IMR-90 (cell line): ENCODE data around the gene SPSB4. TPM values are rescaled to one million over a fixed set of nuclear protein-coding genes. Genes with fewer than 3 reads are reported as not detected.

Source experiments
- ATAC-seq: fragments of 200-7000 bp; cut with Tn5 transposase; 2 replicates; pipeline ENCODE4 v1.9.1; 2020; ENCODE audit warnings: low read depth, mild to moderate bottlenecking, moderate library complexity
- BruUV-seq: library from RNA; stranded (reverse); fragments of 400-500 nt; replicated peaks from 2 replicates; lab custom pipeline; 2021; lab: Mats Ljungman, UMichigan
- CTCF ChIA-PET: fragments of 300-600 bp; formaldehyde crosslinking; extraction: SDS; loops from one replicate; lab custom pipeline; 2021; ENCODE audit warnings: antibody characterized with exemption; lab: Yijun Ruan, JAX
- POLR2A ChIA-PET: fragments of 300-600 bp; sonication (Branson Sonifier 250); formaldehyde crosslinking; loops from one replicate; lab custom pipeline; 2022; ENCODE audit warnings: antibody characterized with exemption; ENCODE audit not compliant: unreplicated experiment; lab: Charles Lee
- DNase-seq: peaks from one replicate; pipeline ENCODE4 v3.0.0; 2013
- H2AFZ ChIP-seq: replicated peaks from 2 replicates; pipeline ENCODE3; 2013; ENCODE audit warnings: low read length, mild to moderate bottlenecking; ENCODE audit not compliant: poor library complexity
- H2AK5ac ChIP-seq: 2 replicates; pipeline ENCODE4 v1.6.1; 2013; ENCODE audit warnings: low read depth, low read length, inconsistent platforms
- H2AK9ac ChIP-seq: replicated peaks from 2 replicates; pipeline ENCODE3; 2013; ENCODE audit warnings: mild to moderate bottlenecking, low read depth, low read length, moderate library complexity; ENCODE audit not compliant: poor library complexity
- H2BK120ac ChIP-seq: 2 replicates; pipeline ENCODE4 v1.6.1; 2013; ENCODE audit warnings: low read depth, low read length, inconsistent platforms
- H2BK15ac ChIP-seq: 3 replicates; pipeline ENCODE4 v1.6.1; 2013; ENCODE audit warnings: low read depth, low read length, inconsistent platforms
- H2BK20ac ChIP-seq: 2 replicates; pipeline ENCODE4 v1.6.1; 2013; ENCODE audit warnings: low read depth, mild to moderate bottlenecking, inconsistent platforms, low read length, moderate library complexity
- H2BK5ac ChIP-seq: 2 replicates; pipeline ENCODE4 v1.6.1; 2013; ENCODE audit warnings: mild to moderate bottlenecking, low read depth, low read length, inconsistent platforms; ENCODE audit not compliant: poor library complexity, severe bottlenecking
- H3K14ac ChIP-seq: replicated peaks from 2 replicates; pipeline ENCODE4 v1.6.1; 2013; ENCODE audit warnings: low read depth, low read length, inconsistent platforms
- H3K18ac ChIP-seq: 2 replicates; pipeline ENCODE4 v1.6.1; 2013; ENCODE audit warnings: low read depth, low read length, control low read depth
- H3K23ac ChIP-seq: 2 replicates; pipeline ENCODE4 v1.6.1; 2013; ENCODE audit warnings: low read depth, low read length, inconsistent platforms
- H3K27ac ChIP-seq: 2 replicates; pipeline ENCODE4 v1.5.1; 2013; ENCODE audit warnings: mild to moderate bottlenecking, control low read depth, low read length; ENCODE audit not compliant: insufficient read depth
- H3K27me3 ChIP-seq: 2 replicates; pipeline ENCODE4 v1.6.1; 2013; ENCODE audit warnings: low read length; ENCODE audit not compliant: control insufficient read depth, insufficient read depth
- H3K36me3 ChIP-seq: 2 replicates; pipeline ENCODE4 v1.6.1; 2013; ENCODE audit warnings: low read length, mixed read lengths; ENCODE audit not compliant: control insufficient read depth, insufficient read depth
- H3K4ac ChIP-seq: 2 replicates; pipeline ENCODE4 v1.6.1; 2013; ENCODE audit warnings: low read depth, low read length, inconsistent platforms
- H3K4me1 ChIP-seq: 2 replicates; pipeline ENCODE4 v1.6.1; 2013; ENCODE audit warnings: low read length, mixed read lengths; ENCODE audit not compliant: control insufficient read depth, insufficient read depth
- H3K4me2 ChIP-seq: 2 replicates; pipeline ENCODE4 v1.6.1; 2013; ENCODE audit warnings: low read depth, mild to moderate bottlenecking, control low read depth, low read length, moderate library complexity
- H3K4me3 ChIP-seq: 2 replicates; pipeline ENCODE4 v1.5.1; 2013; ENCODE audit warnings: low read depth, mild to moderate bottlenecking, control low read depth, low read length, moderate library complexity; ENCODE audit not compliant: insufficient read depth
- H3K56ac ChIP-seq: 2 replicates; pipeline ENCODE4 v1.6.1; 2013; ENCODE audit warnings: low read length, inconsistent platforms; ENCODE audit not compliant: insufficient read depth; ENCODE audit errors: extremely low read depth
- H3K79me1 ChIP-seq, 2 experiments: 2 replicates each; pipeline ENCODE4 v1.6.1; 2013; ENCODE audit warnings: low read length in 2 of 2, inconsistent platforms in 1 of 2, low read depth in 1 of 2
- H3K9ac ChIP-seq: 2 replicates; pipeline ENCODE4 v1.6.1; 2013; ENCODE audit warnings: low read depth, low read length, control low read depth
- H3K9me1 ChIP-seq: 2 replicates; pipeline ENCODE4 v1.6.1; 2013; ENCODE audit warnings: low read length, inconsistent platforms; ENCODE audit not compliant: insufficient read depth
- H3K9me3 ChIP-seq: 2 replicates; pipeline ENCODE4 v1.6.1; 2013; ENCODE audit warnings: low read length; ENCODE audit not compliant: control insufficient read depth, insufficient read depth
- H4K20me1 ChIP-seq: 2 replicates; pipeline ENCODE4 v1.6.1; 2013; ENCODE audit warnings: low read length, inconsistent platforms; ENCODE audit not compliant: insufficient read depth
- H4K5ac ChIP-seq: 2 replicates; pipeline ENCODE4 v1.6.1; 2013; ENCODE audit warnings: mild to moderate bottlenecking, low read depth, low read length, control low read depth
- H4K8ac ChIP-seq, 2 experiments: 2 replicates each; pipeline ENCODE4 v1.6.1; 2013; ENCODE audit warnings: low read depth in 2 of 2, low read length in 2 of 2, control low read depth in 1 of 2, inconsistent platforms in 1 of 2
- H4K91ac ChIP-seq: 2 replicates; pipeline ENCODE4 v1.6.1; 2013; ENCODE audit warnings: low read depth, low read length, inconsistent platforms; ENCODE audit not compliant: insufficient read depth
- MXI1 ChIP-seq: IDR thresholded peaks from 2 replicates; pipeline ENCODE4 v1.6.1; 2012; ENCODE audit warnings: low read depth, mild to moderate bottlenecking, low read length, moderate library complexity, borderline replicate concordance
- RAD21 ChIP-seq: IDR thresholded peaks from 2 replicates; pipeline ENCODE4 v1.6.1; 2012; ENCODE audit warnings: low read length, improper control_type of control experiment
- WGBS, 2 experiments: methylation state at CpG; one replicate each; pipeline versions ENCODE4 v1.1.5 to v1.1.7; 2013; ENCODE audit warnings: missing lambda C conversion rate in 2 of 2; ENCODE audit not compliant: insufficient read length in 1 of 2; ENCODE audit errors: extremely low coverage in 2 of 2; 5-methylcytosine and 5-hydroxymethylcytosine counted together
- dilution Hi-C: fragments of 300-500 bp; cut with HindIII; formaldehyde crosslinking; loops from one replicate; pipeline ENCODE4 v1.14.3; 2018; ENCODE audit warnings: low sequenced_read_pairs; ENCODE audit not compliant: unreplicated experiment
- in situ Hi-C: fragments of 300-500 bp; cut with MboI; formaldehyde crosslinking; loops from 3 replicates; pipeline ENCODE4 v1.14.3; 2019; ENCODE audit warnings: low sequenced_read_pairs, inconsistent platforms, mixed read lengths
- intact Hi-C: fragments of 100-400 bp; cut with micrococcal nuclease; formaldehyde crosslinking; loops from 2 replicates; pipeline ENCODE4 v1.10.0; 2022
- polyA plus RNA-seq, 3 experiments: library from polyadenylated mRNA; depleted of rRNA; stranded (reverse); fragments of >200 nt; gene quantifications; 2 replicates each; pipeline ENCODE4 v1.2.3, GENCODE V29; 2012; ENCODE audit warnings: low replicate concordance in 1 of 3
- total RNA-seq: library from RNA; depleted of rRNA; stranded (reverse); fragments of >200 nt; gene quantifications from 2 replicates; pipeline ENCODE4 v1.2.3, GENCODE V29; 2012

Gene SPSB4
- total and polyA plus RNA-seq, 2 of the 4 experiments (the other 2 are of a cell fraction) = not detected

DNA sequence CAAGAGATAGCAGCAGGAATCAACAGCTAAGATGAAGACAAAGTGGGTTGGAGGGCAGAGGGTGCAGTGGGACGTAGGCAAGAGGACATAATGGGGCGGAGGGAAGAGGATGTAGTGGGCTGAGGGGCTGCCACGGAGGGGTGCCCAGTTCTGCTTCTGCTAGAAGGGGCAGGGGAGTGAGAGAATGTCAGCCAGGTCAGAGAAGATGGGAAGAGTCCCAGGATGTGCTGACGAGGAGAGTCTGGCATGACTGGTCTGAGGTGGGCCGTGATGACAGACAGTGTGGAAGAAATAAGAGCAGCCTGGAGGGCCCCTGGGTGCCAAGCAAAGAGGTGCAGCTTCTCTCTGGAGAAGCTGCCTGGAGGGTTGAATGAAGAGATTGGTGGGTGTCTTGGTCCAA, 4.0 kb downstream of the SPSB4 start:
- TF ChIP-seq RAD21 (no peak), MXI1 (no peak)
- no peak overlapping the region for H3K14ac ChIP-seq
- H3K9me3 ChIP-seq = no peaks in the 10 kb centered on the region
- 57% methylated on average over 5 of the region's 5 CpGs; no CpG with 5 or more reads in 1 of the 2 experiments for WGBS, 2 experiments
- no peak overlapping the region for H3K4me3 ChIP-seq
- no peak overlapping the region for H2BK15ac ChIP-seq
- H3K18ac ChIP-seq = no peak overlapping the region
- no peaks in the 10 kb centered on the region for H3K9me1 ChIP-seq
- H2BK120ac ChIP-seq = no peak overlapping the region
- H3K9ac ChIP-seq = no peak overlapping the region
- no peak overlapping the region for H4K5ac ChIP-seq
- H3K27ac ChIP-seq = no peak overlapping the region
- H4K8ac ChIP-seq = no peak overlapping the region
- H3K56ac ChIP-seq = no peak overlapping the region
- H3K4me1 ChIP-seq = no peaks in the 10 kb centered on the region; the same call in 1 of the 2 replicates
- H2BK20ac ChIP-seq = no peak overlapping the region
- no peak overlapping the region for H3K4ac ChIP-seq
- H3K36me3 ChIP-seq = no peaks in the 10 kb centered on the region
- no peak overlapping the region for H2AK9ac ChIP-seq
- no peak overlapping the region for H4K91ac ChIP-seq
- no peak overlapping the region for H2BK5ac ChIP-seq
- DNase-seq (no peak), ATAC-seq (no peak)
- dilution Hi-C loops = no loop called here
- intact Hi-C loops = no loop called here
- no peaks in the 10 kb centered on the region for H3K79me1 ChIP-seq
- BruUV-seq = no TSS peak
- H3K4me2 ChIP-seq = no peak overlapping the region
- H2AK5ac ChIP-seq = no peak overlapping the region
- H3K23ac ChIP-seq = no peak overlapping the region
- no peaks in the 10 kb centered on the region for H4K20me1 ChIP-seq
- H3K27me3 ChIP-seq = peaks cover 48% of the 10 kb centered on the region
- H2AFZ ChIP-seq = no peak overlapping the region
- CTCF ChIA-PET = no interaction called here
- in situ Hi-C loops = no loop called here
- POLR2A ChIA-PET = no interaction called here
